DMS 273 (cell line): ENCODE results near the gene EPHA2.

Source experiments
- DNase-seq: peaks from one replicate; lab custom pipeline; 2025; ENCODE audit not compliant: unreplicated experiment; lab: John Stamatoyannopoulos, UW

Gene EPHA2

GRCh38 chr1:16076031-16076864 lies 79.6 kb downstream of the EPHA2 start:
- no peak for DNase-seq

- no peak for DNase-seq
These were observed 80.4 kb downstream of the EPHA2 start for GRCh38 chr1:16075337-16076030.
